GM04503 (cell line): ENCODE data around the gene ZMYND10.

ENCODE experiments used
- DNase-seq: peaks from one replicate; pipeline ENCODE4 v3.0.0-alpha.2; 2012; ENCODE audit warnings: low read depth

Gene ZMYND10

GRCh38 chr3:50345008-50345407, 524 bp downstream of the ZMYND10 start:
- no peak for DNase-seq

DNA sequence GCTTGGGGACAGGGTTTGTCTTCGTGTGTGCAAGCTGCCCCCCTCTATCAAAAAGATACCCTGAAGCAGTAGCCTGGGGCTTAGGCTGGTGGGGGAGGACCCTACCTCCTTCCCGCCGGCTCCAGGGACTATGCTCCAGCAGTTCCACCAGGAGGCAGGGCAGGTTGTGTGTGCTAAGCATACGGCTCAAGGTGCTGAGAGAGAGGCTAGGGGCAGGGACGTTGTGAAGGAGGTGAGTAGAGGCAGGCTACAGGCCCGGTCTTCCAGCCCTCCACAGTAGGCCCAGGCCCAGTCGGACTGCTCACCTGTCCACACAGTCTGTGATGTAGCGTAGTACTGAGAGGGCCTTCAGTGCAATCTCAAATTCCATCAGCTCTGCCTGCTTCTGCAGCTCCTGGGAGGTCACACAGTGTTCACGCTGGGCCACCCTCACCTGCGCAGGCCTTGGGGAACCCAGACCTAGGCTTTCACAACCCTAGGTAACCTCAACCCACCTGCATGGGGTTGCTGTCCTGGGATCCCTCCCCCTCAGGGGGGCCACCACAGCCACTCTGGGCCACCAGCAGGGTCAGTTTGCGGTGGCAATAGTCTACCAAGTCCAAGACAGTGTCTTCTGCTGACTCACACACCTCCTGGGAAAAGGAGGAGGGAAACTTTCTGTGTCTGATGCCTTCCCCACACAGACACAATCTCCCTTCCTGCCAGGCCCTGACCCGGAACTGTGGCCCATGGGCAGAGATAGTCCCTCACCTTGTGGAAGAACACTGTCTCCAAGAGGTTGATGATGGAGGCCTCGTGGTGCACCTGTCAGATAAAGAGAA, 2.5 kb downstream of the ZMYND10 start:
- DNase-seq = no peak

- DNase-seq = no peak
These were observed 3.4 kb downstream of the ZMYND10 start for GRCh38 chr3:50341996-50342650.

DNA sequence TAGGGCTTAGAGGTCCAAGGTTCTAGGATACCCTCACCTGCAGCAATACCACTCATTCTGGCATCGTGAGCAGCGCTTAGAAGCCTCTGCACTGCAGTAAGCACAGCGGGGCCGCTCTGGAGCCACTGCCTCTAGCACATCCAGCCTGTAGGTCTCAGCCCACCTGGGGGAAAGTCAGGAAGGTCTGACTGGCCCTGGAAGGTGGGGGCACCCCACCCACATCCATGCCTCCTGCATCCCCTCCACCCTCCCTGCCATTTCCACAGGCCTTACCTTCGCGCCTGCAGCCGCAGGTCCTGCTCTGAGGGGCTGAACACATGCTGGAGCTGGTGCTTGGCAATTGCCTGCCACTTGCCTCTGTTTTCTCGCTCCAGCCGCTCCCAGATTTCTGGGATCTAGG, 4.0 kb downstream of the ZMYND10 start:
- no peak for DNase-seq

DNA sequence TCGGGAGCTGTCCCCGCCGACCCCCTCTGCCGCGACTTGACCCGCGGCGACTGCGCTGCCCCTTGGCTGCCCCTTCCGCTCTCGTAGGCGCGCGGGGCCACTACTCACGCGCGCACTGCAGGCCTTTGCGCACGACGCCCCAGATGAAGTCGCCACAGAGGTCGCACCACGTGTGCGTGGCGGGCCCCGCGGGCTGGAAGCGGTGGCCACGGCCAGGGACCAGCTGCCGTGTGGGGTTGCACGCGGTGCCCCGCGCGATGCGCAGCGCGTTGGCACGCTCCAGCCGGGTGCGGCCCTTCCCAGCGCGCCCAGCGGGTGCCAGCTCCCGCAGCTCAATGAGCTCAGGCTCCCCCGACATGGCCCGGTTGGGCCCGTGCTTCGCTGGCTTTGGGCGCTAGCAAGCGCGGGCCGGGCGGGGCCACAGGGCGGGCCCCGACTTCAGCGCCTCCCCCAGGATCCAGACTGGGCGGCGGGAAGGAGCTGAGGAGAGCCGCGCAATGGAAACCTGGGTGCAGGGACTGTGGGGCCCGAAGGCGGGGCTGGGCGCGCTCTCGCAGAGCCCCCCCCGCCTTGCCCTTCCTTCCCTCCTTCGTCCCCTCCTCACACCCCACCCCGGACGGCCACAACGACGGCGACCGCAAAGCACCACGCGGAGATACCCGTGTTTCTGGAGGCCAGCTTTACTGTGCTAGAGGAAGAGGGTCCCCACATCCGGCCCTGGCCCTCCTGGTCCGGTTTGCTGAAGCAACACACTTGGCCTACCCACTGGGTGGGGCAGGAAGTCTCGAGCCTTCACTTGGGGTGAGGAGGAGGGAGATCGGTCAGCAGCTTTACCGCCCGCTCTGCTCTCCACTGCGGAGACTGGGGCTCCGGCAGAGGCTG, 4.8 kb downstream of the ZMYND10 start, which contains the start of gene RASSF1:
TSS of gene RASSF1 (minus strand) at position 389 of the 882 bp plus-strand sequence. CDS start at position 358, 31 bp downstream.
- DNase-seq = no peak

DNA sequence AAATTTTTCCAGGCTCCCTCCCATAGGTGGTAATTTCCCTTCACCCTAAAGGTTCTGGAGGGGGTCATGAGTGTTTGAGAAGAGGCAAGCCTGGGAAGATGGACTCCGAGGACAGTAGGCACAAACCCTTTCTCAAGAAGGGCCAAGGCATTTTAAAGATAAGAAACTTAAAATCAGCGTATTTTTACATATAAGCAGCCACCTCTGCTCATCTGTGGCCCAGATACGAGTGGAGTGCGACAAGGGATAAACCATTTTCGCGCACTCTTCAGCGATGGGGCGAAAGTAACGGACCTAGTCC, 5.4 kb downstream of the ZMYND10 start:
- DNase-seq = no peak

DNA sequence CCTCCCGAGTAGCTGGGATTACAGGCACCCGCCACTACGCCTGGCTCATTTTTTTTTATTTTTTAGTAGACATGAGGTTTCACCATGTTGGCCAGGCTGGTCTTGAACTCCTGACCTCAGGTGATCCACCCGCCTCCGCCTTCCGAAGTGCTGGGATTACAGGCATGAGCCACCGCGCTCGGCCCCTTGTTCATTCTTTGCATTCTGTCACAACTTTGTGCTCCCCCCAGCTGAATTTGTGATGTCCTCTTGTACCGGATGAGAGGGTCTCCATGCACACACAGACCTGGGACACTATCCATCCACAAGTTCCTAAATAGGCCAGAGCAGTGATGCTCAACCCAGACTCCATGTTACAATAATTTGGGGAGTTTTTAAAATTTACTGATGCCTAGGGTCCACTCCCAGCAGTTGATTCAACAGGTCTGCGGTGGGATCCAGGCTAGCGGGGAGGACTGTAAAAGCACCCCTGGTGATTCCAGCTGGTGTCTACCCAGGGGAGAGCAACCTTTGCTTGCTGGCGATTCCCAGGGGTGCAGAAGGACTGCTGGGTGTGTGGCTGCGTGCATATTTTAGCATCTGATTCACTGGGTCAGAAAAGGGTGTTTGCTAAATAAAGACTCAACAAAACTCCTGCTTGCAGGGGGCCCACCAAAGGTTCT, 5.9 kb downstream of the ZMYND10 start:
- DNase-seq = no peak

DNA sequence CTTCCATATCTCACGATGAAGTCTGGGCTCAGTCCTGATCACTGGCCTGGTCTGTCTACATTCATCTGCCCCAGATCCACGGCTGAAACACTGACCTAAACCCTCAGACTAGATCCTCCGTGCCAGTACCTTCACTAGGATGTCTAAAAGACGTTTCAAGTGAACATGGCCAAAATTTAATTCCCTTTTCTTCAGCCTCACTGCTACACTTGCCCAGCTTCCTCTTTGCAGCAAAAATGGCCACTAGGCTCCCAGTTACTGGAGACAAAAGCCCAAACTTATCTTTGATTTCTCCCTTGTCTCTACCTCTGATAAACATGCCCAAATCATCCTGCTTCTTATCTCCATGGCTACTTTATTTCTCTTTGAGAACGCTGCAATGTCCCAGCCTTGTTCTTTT, 6.6 kb downstream of the ZMYND10 start:
- no peak for DNase-seq

DNA sequence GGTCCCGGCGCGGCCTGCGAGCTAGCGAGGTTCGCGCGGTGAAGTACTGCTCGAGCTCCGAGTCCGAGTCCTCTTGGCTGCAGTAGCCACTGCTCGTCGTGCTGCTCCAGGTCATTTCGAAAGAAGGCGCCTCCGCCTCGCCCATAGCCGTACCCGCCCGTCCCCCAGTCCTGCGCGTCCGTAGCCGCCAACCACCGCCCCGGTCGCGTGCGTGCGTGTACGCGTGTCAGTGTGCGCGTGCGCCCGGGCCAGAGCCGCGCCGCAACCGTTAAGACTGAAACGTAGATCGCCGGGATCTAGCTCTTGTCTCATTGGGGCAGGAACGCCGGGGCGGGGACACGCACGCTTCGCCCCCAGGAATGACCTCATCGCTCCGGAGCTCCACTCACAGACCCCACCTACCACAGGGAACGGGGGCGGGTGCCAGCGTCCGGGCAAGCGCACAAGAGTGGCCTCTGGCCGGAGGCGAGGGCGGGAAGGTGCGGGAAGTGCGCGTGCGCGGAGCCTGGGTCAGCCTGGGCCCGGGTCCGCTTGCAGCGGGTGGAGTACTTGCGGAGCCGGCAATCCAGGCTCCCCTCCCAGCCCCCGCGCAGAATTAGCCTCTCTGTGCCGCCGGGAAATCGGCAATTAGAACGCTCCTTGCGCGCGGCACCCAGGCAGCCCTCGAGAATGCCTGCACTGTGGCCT, 8.2 kb downstream of the ZMYND10 start:
- peak; percentile 93 for DNase-seq

DNA sequence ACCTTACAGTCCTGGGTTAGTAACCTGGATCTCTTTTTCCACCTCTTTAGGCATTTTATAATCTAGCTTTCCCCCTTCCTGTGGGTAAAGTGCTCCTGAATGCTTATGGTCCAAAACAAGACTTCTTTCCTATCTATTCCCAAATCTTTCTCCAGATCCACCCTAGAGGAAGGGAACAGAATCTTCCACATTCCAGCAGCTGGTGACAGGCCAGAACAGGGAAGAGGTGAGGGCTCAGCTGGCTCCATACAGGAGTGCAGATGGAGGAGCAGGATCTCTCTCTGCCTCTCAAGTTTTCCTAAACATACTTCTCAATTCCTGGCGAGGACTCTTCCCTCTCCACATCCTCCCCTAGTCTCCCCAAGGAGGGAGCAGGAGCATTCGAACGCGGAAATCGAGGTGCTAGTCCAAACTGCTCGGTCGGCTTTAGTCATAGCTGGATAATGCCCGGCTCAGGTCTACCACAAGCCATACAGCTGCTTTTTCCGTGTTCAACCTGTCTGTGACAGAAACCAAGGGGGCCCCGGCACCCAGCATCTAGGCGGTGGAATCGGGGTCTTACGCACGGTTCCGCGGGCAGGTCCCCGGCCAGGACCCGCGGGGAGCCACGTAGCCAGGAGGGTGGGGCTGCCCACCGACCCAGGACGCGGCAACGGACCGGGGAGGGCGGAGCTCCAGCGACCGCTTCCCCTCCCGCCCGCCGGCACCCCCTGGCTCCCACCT, 8.9 kb downstream of the ZMYND10 start:
- no peak for DNase-seq

DNA sequence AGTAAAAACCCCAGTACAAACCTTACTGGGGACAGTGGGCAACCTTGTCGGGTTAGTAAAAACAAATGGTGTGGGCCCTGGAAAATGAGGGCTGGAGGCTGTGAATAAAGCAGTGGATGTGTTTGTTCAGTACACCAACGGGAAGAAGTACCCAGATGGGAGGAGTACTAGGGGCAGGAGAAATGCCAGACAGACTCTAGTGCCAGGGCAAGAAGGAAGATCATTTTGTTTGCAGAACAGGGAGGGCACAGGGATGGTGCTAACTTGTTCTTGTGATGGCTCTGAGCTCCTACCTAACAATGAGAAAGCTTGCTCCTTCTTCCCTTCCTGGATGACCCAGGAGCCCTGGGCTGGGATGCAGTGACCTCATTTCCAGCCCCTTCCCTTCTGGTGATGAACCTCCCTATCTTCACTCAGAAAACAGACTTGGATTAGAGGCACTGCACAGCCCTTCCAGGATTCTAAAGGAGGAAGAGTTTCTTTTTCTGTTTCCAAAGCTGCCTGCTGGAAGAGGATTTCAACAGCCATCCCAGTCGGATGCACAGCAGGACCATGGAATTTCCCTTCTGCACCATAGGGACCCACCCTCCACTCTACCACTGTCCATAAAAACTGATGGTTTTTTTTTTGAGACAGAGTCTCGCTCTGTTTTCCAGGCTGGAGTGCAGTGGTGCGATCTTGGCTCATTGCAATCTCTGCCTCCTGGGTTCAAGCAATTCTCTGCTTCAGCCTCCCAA, 11.0 kb downstream of the ZMYND10 start:
- no peak for DNase-seq

DNA sequence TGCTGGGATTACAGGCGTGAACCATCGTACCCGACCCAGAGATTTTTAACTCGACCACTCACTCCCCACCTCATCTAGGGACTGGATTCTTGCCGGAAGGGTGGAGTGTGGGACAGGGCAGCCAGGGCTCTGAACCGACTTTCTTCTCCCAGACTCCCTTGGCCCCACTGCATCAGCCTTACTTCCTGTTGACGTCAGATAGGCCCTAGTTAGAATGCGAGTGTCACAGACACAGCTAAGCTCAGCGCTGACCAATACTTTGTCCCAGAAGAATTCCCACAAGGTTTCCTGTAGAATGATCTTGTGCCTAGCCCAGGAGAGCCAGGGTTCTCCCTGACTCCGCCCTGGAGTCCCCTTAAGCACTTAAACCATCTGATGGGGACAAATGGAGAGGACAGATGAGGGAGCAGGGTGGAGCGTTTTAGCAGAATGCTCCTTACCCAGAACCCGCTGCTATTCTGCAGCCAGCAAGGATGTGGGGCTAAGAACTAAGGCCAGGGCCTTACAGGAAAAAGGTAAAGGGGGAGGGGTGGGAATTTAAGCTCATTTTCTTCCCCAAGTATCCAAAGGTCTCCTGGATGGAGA, 11.7 kb downstream of the ZMYND10 start:
- DNase-seq = no peak

DNA sequence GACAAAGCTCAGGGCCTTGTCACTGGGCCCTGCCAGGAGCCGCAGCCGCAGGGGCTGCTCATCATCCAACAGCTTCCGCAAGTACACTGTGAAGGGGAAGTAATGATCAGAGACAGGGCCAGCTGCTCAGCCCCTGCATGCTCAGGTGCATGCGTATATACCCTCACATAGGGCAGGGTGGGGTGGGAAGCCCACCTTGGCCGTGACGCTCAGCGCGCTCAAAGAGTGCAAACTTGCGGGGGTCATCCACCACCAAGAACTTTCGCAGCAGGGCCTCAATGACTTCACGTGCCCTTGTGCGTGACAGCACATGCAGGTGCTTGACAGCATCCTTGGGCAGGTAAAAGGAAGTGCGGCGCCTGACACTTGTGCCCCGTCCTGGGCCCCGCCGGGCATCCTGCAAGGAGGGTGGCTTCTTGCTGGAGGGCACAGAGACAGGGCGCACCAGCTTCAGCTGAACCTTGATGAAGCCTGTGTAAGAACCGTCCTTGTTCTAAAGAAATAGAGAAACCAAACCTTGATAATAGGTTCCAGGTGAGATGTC, 14.1 kb downstream of the ZMYND10 start:
- DNase-seq = no peak

GRCh38 chr3:50330330-50330729, 15.2 kb downstream of the ZMYND10 start:
- DNase-seq = no peak

GRCh38 chr3:50327943-50328691, 17.4 kb downstream of the ZMYND10 start, which contains the start of gene TUSC2:
TUSC2 (minus strand) TSS chr3:50328223; CDS start chr3:50328099, 124 bp downstream.
- DNase-seq = peak; percentile 71

GRCh38 chr3:50327129-50327528, 18.4 kb downstream of the ZMYND10 start:
- DNase-seq = no peak

DNA sequence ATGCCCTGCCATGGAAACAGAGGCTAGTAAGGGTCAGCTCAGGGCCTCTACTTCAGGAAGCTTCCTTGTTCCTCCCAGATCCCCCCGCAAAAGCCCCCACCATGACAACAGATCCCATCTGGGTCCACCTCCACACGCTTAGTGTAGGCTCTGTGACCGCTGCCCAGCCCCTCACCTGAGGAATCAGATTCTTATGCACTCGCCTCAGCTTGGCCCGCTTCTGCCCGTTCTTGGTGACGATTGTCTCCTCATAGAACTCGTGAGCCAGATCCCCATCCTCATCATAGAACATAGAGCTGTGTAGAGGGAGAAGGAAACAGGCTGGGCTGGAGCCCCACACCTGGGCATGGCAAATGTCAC, 19.4 kb downstream of the ZMYND10 start:
- DNase-seq = no peak

GRCh38 chr3:50325497-50326181, 19.9 kb downstream of the ZMYND10 start:
- no peak for DNase-seq
